Activated T-cell treated with anti-CD3 and anti-CD28 coated beads, Interleukin-2, amount 50 U/mL, for 4 hours (primary cell): ENCODE measurements around the gene SPATA7. TPM values are rescaled to one million over a fixed set of nuclear protein-coding genes. Genes with fewer than 3 reads are reported as not detected.
A peak's percentile ranks its signal among the peaks of the same experiment; 100 is the strongest.

Experiments
- ATAC-seq, 2 donors: fragments of 200-7000 bp; cut with Tn5 transposase; one replicate each; pipeline ENCODE4 v1.10.0; 2021
- DNase-seq: peaks from one replicate; pipeline ENCODE4 v3.0.0-alpha.2; 2020
- H3K27me3 Mint-ChIP-seq: one replicate; pipeline ENCODE4 v1.8.0; 2021; ENCODE audit warnings: low read depth, mixed read lengths
- H3K36me3 Mint-ChIP-seq: one replicate; pipeline ENCODE4 v1.8.0; 2022; ENCODE audit warnings: mixed read lengths; ENCODE audit not compliant: insufficient read depth
- H3K4me1 Mint-ChIP-seq: one replicate; pipeline ENCODE4 v1.8.0; 2021; ENCODE audit warnings: low read depth, mixed read lengths
- H3K4me3 Mint-ChIP-seq: one replicate; pipeline ENCODE4 v1.8.0; 2021; ENCODE audit warnings: mild to moderate bottlenecking, moderate library complexity, mixed read lengths
- H3K9me3 Mint-ChIP-seq: one replicate; pipeline ENCODE4 v1.8.0; 2021; ENCODE audit warnings: mixed read lengths
- total RNA-seq, 3 donors: library from RNA; stranded (reverse); gene quantifications; one replicate each; pipeline ENCODE4 v1.2.1, GENCODE V29; 2021

Gene SPATA7, protein sequence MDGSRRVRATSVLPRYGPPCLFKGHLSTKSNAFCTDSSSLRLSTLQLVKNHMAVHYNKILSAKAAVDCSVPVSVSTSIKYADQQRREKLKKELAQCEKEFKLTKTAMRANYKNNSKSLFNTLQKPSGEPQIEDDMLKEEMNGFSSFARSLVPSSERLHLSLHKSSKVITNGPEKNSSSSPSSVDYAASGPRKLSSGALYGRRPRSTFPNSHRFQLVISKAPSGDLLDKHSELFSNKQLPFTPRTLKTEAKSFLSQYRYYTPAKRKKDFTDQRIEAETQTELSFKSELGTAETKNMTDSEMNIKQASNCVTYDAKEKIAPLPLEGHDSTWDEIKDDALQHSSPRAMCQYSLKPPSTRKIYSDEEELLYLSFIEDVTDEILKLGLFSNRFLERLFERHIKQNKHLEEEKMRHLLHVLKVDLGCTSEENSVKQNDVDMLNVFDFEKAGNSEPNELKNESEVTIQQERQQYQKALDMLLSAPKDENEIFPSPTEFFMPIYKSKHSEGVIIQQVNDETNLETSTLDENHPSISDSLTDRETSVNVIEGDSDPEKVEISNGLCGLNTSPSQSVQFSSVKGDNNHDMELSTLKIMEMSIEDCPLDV
- total RNA-seq, result 1 to 10 TPM in 2 of 3 donors, under 1 TPM in 1; 0.76 to 1.3 (median 1.3) TPM

- DNase-seq (peak; percentile 77), ATAC-seq (peak; percentile 99)
- peaks cover 18% of the 10 kb centered on the region for H3K4me1 Mint-ChIP-seq
- peak within 1 kb of the TSS; percentile 94 for H3K4me3 Mint-ChIP-seq
- H3K36me3 Mint-ChIP-seq, result no peaks in the 10 kb centered on the region
- no peaks in the 10 kb centered on the region for H3K27me3 Mint-ChIP-seq
- H3K9me3 Mint-ChIP-seq, result no peaks in the 10 kb centered on the region
Observed at GRCh38 chr14:88385212-88386101, at the start of gene SPATA7. Gene SPATA7, plus strand, starts transcription at chr14:88385657. Its CDS starts 162 bp downstream, at chr14:88385819.

DNA sequence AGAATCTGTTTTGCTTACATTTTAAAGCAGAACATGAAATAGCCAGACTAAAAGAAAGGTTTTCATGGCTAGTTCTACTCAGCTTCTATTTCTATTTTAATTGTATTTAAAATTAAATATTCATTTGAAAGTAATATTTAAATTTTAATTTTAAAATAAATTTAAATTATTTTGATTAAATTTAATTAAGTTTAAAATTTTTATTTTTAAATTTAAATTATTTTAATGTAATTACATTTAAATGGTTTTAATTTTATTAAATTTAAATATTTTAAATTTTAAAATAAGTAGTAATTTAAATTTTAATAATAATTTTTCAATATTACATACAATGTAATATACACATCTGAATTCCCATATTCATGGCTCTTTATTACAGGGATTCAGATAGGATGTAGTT lies 45.1 kb upstream of the SPATA7 start:
- Mint-ChIP-seq H3K4me1 (no peaks in the 10 kb centered on the region), H3K9me3 (no peaks in the 10 kb centered on the region), H3K36me3 (no peaks in the 10 kb centered on the region), H3K4me3 (no peak overlapping the region), H3K27me3 (peaks cover 16% of the 10 kb centered on the region)
- DNase-seq (no peak), ATAC-seq (no peak)

- H3K9me3 Mint-ChIP-seq, result no peaks in the 10 kb centered on the region
- no peak overlapping the region for H3K4me3 Mint-ChIP-seq
- H3K36me3 Mint-ChIP-seq, result no peaks in the 10 kb centered on the region
- H3K27me3 Mint-ChIP-seq, result peaks cover 10% of the 10 kb centered on the region
- DNase-seq, result no peak
- no peaks in the 10 kb centered on the region for H3K4me1 Mint-ChIP-seq
- no peak for ATAC-seq
Observed at GRCh38 chr14:88342980-88343379, 42.5 kb upstream of the SPATA7 start.

DNA sequence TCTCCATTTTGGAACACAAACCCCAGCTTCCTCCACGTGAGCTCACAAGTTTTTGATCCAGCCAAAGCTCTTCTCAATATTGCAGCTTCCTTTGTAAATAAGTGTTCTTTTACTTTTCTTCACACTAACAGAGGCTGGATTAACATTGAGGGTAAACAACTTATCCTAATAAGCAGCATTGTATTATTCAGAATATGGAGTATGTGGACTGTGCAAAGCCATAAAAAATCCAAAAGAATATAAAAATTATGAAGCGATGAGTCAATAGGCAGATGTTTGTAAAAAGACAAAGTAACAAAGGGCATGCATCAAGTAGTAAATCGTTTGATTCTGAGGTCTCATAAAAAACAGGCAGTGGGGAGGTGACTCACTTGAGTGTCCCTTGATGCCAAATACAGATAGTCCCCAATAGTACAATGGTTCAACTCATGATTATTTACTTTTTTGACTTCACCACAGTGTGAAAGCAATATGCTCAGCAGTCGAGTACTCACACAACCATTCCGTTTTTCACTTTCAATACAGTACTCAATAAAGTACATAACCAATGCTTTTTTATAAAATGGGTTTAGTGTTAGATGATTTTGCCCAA lies 39.3 kb upstream of the SPATA7 start:
- Mint-ChIP-seq H3K4me3 (no peak overlapping the region), H3K36me3 (no peaks in the 10 kb centered on the region), H3K9me3 (no peaks in the 10 kb centered on the region), H3K4me1 (no peaks in the 10 kb centered on the region), H3K27me3 (peaks cover 2% of the 10 kb centered on the region)
- DNase-seq (no peak), ATAC-seq (no peak)

DNA sequence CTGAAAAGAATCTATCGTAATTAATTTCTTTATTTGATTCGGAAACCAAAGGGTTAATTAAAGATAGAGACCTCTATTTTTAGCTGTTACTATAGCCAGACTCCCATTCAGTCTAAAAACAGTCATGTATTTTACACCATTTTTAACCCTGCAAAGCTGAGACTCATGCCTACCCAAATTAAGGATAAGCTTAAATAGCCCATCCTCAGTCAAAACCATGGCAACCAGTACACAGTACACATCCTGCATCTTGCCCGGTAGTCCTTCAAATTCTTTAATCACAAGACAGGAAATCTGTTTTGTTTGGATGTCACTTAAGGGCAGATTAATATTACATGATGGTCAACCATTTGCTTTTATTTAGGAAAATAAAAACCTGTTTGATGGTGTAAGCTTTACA lies 36.9 kb upstream of the SPATA7 start:
- H3K9me3 Mint-ChIP-seq, result no peaks in the 10 kb centered on the region
- H3K27me3 Mint-ChIP-seq, result peaks cover 2% of the 10 kb centered on the region
- no peaks in the 10 kb centered on the region for H3K4me1 Mint-ChIP-seq
- H3K36me3 Mint-ChIP-seq, result no peaks in the 10 kb centered on the region
- ATAC-seq (no peak), DNase-seq (no peak)
- H3K4me3 Mint-ChIP-seq, result no peak overlapping the region

- Mint-ChIP-seq H3K4me3 (no peak overlapping the region), H3K4me1 (no peaks in the 10 kb centered on the region), H3K27me3 (peaks cover 4% of the 10 kb centered on the region), H3K9me3 (no peaks in the 10 kb centered on the region), H3K36me3 (no peaks in the 10 kb centered on the region)
- DNase-seq (no peak), ATAC-seq (no peak)
Observed at GRCh38 chr14:88351966-88352691, 33.3 kb upstream of the SPATA7 start.

GRCh38 chr14:88352698-88353097 lies 32.8 kb upstream of the SPATA7 start:
- peaks cover 2% of the 10 kb centered on the region for H3K27me3 Mint-ChIP-seq

DNA sequence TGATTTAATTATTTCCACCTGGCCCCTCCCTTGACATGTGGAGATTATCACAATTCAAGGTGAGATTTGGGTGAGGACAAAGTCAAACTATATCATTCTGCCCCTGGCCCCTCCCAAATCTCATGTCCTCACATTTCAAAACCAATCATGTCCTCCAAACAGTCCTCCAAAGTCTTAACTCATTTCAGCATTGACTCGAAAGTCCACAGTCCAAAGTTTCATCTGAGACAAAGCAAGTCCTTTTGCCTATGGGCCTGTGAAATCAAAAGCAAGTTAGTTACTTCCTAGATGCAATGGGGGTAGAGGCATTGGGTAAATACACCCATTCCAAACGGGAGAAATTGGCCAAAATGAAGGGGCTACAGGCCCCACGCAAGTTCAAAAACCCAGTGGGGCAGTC lies 31.1 kb upstream of the SPATA7 start:
- Mint-ChIP-seq H3K4me3 (no peak overlapping the region), H3K36me3 (no peaks in the 10 kb centered on the region), H3K4me1 (no peaks in the 10 kb centered on the region), H3K9me3 (no peaks in the 10 kb centered on the region), H3K27me3 (peaks cover 2% of the 10 kb centered on the region)
- DNase-seq, result no peak
- no peak for ATAC-seq

More at GRCh38 chr14:88352698-88353097, 32.8 kb upstream of the SPATA7 start:
- H3K4me1 Mint-ChIP-seq, result no peaks in the 10 kb centered on the region
- no peaks in the 10 kb centered on the region for H3K36me3 Mint-ChIP-seq
- H3K4me3 Mint-ChIP-seq, result no peak overlapping the region
- ATAC-seq (no peak), DNase-seq (no peak)
- H3K9me3 Mint-ChIP-seq, result no peaks in the 10 kb centered on the region

DNA sequence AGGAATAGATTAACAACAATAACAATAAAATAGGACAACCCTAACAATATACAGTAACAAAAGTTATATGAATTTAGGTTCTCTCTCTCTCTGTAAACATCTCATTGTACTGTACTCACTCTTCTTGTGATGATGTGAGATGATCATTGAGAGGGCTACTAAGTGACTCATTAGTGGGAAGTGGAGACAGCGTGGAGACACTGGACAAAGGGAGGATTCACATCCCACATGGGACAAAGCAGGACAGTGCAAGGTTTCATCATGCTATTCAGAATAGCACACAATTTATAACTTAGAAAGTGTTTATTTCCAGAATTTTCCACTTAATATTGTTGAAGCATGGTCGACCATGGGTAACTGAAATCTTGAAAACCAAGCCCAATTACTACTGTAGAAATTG lies 26.0 kb upstream of the SPATA7 start:
- peaks cover 5% of the 10 kb centered on the region for H3K9me3 Mint-ChIP-seq
- ATAC-seq (no peak), DNase-seq (no peak)
- no peaks in the 10 kb centered on the region for H3K36me3 Mint-ChIP-seq
- no peaks in the 10 kb centered on the region for H3K4me1 Mint-ChIP-seq
- H3K4me3 Mint-ChIP-seq, result no peak overlapping the region
- H3K27me3 Mint-ChIP-seq, result peaks cover 2% of the 10 kb centered on the region

GRCh38 chr14:88363644-88364043 lies 21.8 kb upstream of the SPATA7 start:
- no peaks in the 10 kb centered on the region for H3K36me3 Mint-ChIP-seq
- H3K9me3 Mint-ChIP-seq, result peaks cover 9% of the 10 kb centered on the region
- no peak overlapping the region for H3K4me3 Mint-ChIP-seq
- H3K4me1 Mint-ChIP-seq, result no peaks in the 10 kb centered on the region
- ATAC-seq, result no peak
- DNase-seq, result no peak
- peaks cover 2% of the 10 kb centered on the region for H3K27me3 Mint-ChIP-seq

DNA sequence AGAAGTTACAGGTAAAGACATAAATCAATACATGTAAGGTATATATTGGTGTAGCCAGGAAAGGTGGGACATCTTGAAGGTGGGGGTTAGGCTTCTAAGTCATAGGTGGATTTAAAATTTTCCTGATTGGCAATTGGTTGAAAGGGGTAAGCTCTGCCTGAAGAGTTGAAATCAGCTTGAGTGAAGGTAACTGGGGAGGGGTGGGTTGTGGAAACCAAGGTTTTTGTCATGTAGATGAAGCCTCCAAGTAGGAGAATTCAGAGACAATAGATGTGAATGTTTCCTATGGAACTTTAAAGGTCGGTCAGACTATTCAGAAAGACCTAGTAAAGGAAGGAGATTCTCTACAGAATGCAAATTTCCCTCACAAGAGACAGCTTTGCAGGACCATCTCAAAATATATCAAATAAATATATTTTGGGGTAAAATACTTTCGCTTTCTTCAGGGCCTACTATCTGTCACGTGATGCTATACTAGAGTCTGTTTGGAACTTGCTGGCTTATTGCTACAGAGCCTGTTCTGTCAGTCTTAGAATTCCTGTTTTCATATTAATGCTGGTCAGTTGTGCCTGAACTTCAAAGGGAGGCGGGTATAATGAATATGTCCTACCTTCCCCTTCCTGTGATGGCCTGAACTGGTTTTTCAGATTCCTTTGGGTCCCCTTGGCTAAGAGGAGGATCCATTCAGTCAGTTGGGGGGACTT lies 20.6 kb upstream of the SPATA7 start:
- Mint-ChIP-seq H3K9me3 (peaks cover 9% of the 10 kb centered on the region), H3K4me1 (no peaks in the 10 kb centered on the region)
- no peak for ATAC-seq

GRCh38 chr14:88369496-88369895 lies 16.0 kb upstream of the SPATA7 start:
- H3K36me3 Mint-ChIP-seq, result no peaks in the 10 kb centered on the region
- peaks cover 34% of the 10 kb centered on the region for H3K27me3 Mint-ChIP-seq
- no peak overlapping the region for H3K4me3 Mint-ChIP-seq
- DNase-seq (no peak), ATAC-seq (no peak)
- H3K9me3 Mint-ChIP-seq, result peaks cover 4% of the 10 kb centered on the region
- no peaks in the 10 kb centered on the region for H3K4me1 Mint-ChIP-seq

More for the DNA sequence above, 20.6 kb upstream of the SPATA7 start:
- no peak for DNase-seq
- Mint-ChIP-seq H3K36me3 (no peaks in the 10 kb centered on the region), H3K27me3 (peaks cover 11% of the 10 kb centered on the region), H3K4me3 (no peak overlapping the region)

GRCh38 chr14:88379706-88380343 lies 5.6 kb upstream of the SPATA7 start:
- H3K4me3 Mint-ChIP-seq, result no peak overlapping the region
- ATAC-seq (peak in 1 of 2 donors; percentile 23), DNase-seq (no peak)
- H3K9me3 Mint-ChIP-seq, result no peaks in the 10 kb centered on the region
- peaks cover 9% of the 10 kb centered on the region for H3K4me1 Mint-ChIP-seq
- no peaks in the 10 kb centered on the region for H3K36me3 Mint-ChIP-seq
- peaks cover 3% of the 10 kb centered on the region for H3K27me3 Mint-ChIP-seq
